K562 (cell line): ENCODE measurements around the gene ELF2. TPM values are rescaled to one million over a fixed set of nuclear protein-coding genes. Genes with fewer than 3 reads are reported as not detected.

ENCODE experiments used
- ARID4B ChIP-seq: sonication (generic); formaldehyde crosslinking; IDR thresholded peaks from 2 replicates; pipeline ENCODE4 v1.8.0; 2022; ENCODE audit warnings: mild to moderate bottlenecking, missing genetic modification reagents
- BDP1 ChIP-seq: IDR thresholded peaks from 3 replicates; pipeline ENCODE4 v1.6.1; 2011; ENCODE audit not compliant: insufficient read length, insufficient read depth
- PPARD ChIP-seq: fragments of 250-450 bp; sonication (Bioruptor Pico); IDR thresholded peaks from 2 replicates; pipeline ENCODE4 v1.8.0; 2022; ENCODE audit warnings: inconsistent platforms, mild to moderate bottlenecking, moderate library complexity
- ZNF134 ChIP-seq: fragments of 250-450 bp; sonication (Bioruptor Pico); conservative IDR thresholded peaks from 2 replicates; pipeline ENCODE4 v1.4.0; 2020
- polyA plus RNA-seq, 8 experiments: library from polyadenylated mRNA; depleted of rRNA in 4 of 8; stranded (reverse) in 5 of 8; unstranded in 3 of 8; fragments of >200 nt; fragmentation: Nextera tagmentation in 2 of 8; fragmentation: Illumina TruSeq in 1 of 8; extraction: Ambion mirVana in 2 of 8; extraction: Trizol in 1 of 8; gene quantifications; 2 replicates each; pipeline versions ENCODE4 v1.2.1 to v1.2.3, GENCODE V29; 2011 to 2014; ENCODE audit warnings: inconsistent platforms in 1 of 8, missing spikeins in 1 of 8
- total RNA-seq, 7 experiments: library from RNA; depleted of rRNA in 6 of 7; stranded (reverse); fragments of >200 nt in 6 of 7; fragmentation: Illumina TruSeq in 2 of 7; extraction: Trizol in 2 of 7; gene quantifications; 2 replicates each; pipeline versions ENCODE4 v1.2.1 to v1.2.3, GENCODE V29; 2011 to 2021; ENCODE audit warnings: low replicate concordance in 1 of 7
- TF ChIP-seq, protein P1 (sequence below), 2 experiments: fragments of 450-650 bp in 1 of 2; IDR thresholded peaks; 2 replicates each; pipeline ENCODE4 v1.6.1; 2011 to 2017; ENCODE audit warnings: low read depth in 2 of 2, antibody characterized with exemption in 1 of 2, borderline replicate concordance in 1 of 2, low read length in 1 of 2, mild to moderate bottlenecking in 1 of 2, mixed read lengths in 1 of 2; ENCODE audit not compliant: control insufficient read depth in 1 of 2

Gene ELF2
- total and polyA plus RNA-seq, 9 of the 15 experiments (the other 6 are each of a cell fraction or from before 2014, with no cell fraction given): 9.4 to 58.7 (median 41.6) TPM

- TF ChIP-seq BDP1 (no peak), ZNF134 (CRISPR knock-in tag) (no peak), ARID4B (CRISPR knock-in tag) (no peak), PPARD (no peak)
- TF ChIP-seq, protein P1, sequence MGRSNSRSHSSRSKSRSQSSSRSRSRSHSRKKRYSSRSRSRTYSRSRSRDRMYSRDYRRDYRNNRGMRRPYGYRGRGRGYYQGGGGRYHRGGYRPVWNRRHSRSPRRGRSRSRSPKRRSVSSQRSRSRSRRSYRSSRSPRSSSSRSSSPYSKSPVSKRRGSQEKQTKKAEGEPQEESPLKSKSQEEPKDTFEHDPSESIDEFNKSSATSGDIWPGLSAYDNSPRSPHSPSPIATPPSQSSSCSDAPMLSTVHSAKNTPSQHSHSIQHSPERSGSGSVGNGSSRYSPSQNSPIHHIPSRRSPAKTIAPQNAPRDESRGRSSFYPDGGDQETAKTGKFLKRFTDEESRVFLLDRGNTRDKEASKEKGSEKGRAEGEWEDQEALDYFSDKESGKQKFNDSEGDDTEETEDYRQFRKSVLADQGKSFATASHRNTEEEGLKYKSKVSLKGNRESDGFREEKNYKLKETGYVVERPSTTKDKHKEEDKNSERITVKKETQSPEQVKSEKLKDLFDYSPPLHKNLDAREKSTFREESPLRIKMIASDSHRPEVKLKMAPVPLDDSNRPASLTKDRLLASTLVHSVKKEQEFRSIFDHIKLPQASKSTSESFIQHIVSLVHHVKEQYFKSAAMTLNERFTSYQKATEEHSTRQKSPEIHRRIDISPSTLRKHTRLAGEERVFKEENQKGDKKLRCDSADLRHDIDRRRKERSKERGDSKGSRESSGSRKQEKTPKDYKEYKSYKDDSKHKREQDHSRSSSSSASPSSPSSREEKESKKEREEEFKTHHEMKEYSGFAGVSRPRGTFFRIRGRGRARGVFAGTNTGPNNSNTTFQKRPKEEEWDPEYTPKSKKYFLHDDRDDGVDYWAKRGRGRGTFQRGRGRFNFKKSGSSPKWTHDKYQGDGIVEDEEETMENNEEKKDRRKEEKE (IDR thresholded peaks at IDR 0.05; ENCODE audit: borderline replicate concordance in 1 of 2, control insufficient read depth in 1 of 2, low read depth in 2 of 2, low read length in 1 of 2): no peak
- TF ChIP-seq, all 486 proteins: peak for 0
Measured at GRCh38 chr4:139048026-139048425, 129.0 kb downstream of the ELF2 start (continued).
